PC-9 (cell line): ENCODE data around the gene DUSP22. TPM values are rescaled to one million over a fixed set of nuclear protein-coding genes. Genes with fewer than 3 reads are reported as not detected.

ENCODE experiments used
- BruUV-seq: library from RNA; stranded (reverse); fragments of 400-500 nt; replicated peaks from 2 replicates; lab custom pipeline; 2021; lab: Mats Ljungman, UMichigan
- CTCF ChIA-PET: fragments of 300-600 bp; sonication (Branson Sonifier 250); formaldehyde crosslinking; loops from one replicate; lab custom pipeline; 2022; ENCODE audit warnings: antibody characterized with exemption; lab: Charles Lee
- POLR2A ChIA-PET: fragments of 300-600 bp; sonication (Branson Sonifier 250); formaldehyde crosslinking; loops from one replicate; lab custom pipeline; 2022; ENCODE audit warnings: antibody characterized with exemption; ENCODE audit not compliant: unreplicated experiment; lab: Charles Lee
- DNase-seq, 2 experiments: peaks; one replicate each; pipeline versions ENCODE4 v3.0.0 to v3.0.0-alpha.2; 2015 to 2022; ENCODE audit warnings: mixed read lengths in 1 of 2
- H2AFZ ChIP-seq: fragments of 200-600 bp; sonication (generic); 2 replicates; pipeline ENCODE4 v1.8.1; 2017; ENCODE audit warnings: antibody characterized with exemption
- H3F3A ChIP-seq: fragments of 200-600 bp; sonication (generic); 2 replicates; pipeline ENCODE4 v1.8.1; 2017; ENCODE audit warnings: antibody characterized with exemption, mild to moderate bottlenecking, low read depth; ENCODE audit not compliant: insufficient read depth
- H3K27ac ChIP-seq: fragments of 200-600 bp; sonication (generic); 2 replicates; pipeline ENCODE4 v1.6.1; 2016; ENCODE audit warnings: mixed run types
- H3K27me3 ChIP-seq: fragments of 200-600 bp; sonication (generic); 2 replicates; pipeline ENCODE4 v1.6.1; 2016; ENCODE audit warnings: low read depth, mixed run types; ENCODE audit not compliant: insufficient read depth
- H3K36me3 ChIP-seq: fragments of 200-600 bp; sonication (generic); 2 replicates; pipeline ENCODE4 v1.6.1; 2016; ENCODE audit warnings: low read depth, mixed run types
- H3K4me1 ChIP-seq: fragments of 200-600 bp; sonication (generic); replicated peaks from 2 replicates; pipeline ENCODE4 v1.6.1; 2016; ENCODE audit warnings: mixed run types; ENCODE audit not compliant: insufficient read depth
- H3K4me2 ChIP-seq: fragments of 200-600 bp; sonication (generic); 2 replicates; pipeline ENCODE4 v1.6.1; 2017; ENCODE audit warnings: mixed run types
- H3K4me3 ChIP-seq: fragments of 200-600 bp; sonication (generic); 2 replicates; pipeline ENCODE4 v1.6.1; 2016; ENCODE audit warnings: mixed run types
- H3K79me2 ChIP-seq: fragments of 200-600 bp; sonication (generic); 2 replicates; pipeline ENCODE4 v1.6.1; 2017; ENCODE audit warnings: low read depth, mixed run types
- H3K9me2 ChIP-seq: fragments of 200-600 bp; sonication (generic); 2 replicates; pipeline ENCODE4 v1.8.1; 2017; ENCODE audit warnings: mild to moderate bottlenecking; ENCODE audit not compliant: insufficient read depth
- H3K9me3 ChIP-seq: fragments of 200-600 bp; sonication (generic); 2 replicates; pipeline ENCODE4 v1.8.1; 2016; ENCODE audit warnings: low read depth; ENCODE audit not compliant: insufficient read depth
- H4K20me1 ChIP-seq: fragments of 200-600 bp; sonication (generic); 2 replicates; pipeline ENCODE4 v1.8.1; 2017; ENCODE audit not compliant: insufficient read depth
- CTCF ChIP-seq: fragments of 200-600 bp; sonication (generic); conservative IDR thresholded peaks from 2 replicates; pipeline ENCODE4 v1.6.1; 2017; ENCODE audit warnings: mixed run types, antibody characterized with exemption, mild to moderate bottlenecking, moderate library complexity
- EZH2 ChIP-seq: fragments of 200-600 bp; sonication (generic); IDR thresholded peaks from 2 replicates; pipeline ENCODE4 v1.8.0; 2017; ENCODE audit warnings: antibody characterized with exemption, low read depth
- intact Hi-C: fragments of 100-400 bp; cut with micrococcal nuclease; formaldehyde crosslinking; loops from one replicate; pipeline ENCODE4 v1.10.0; 2022; ENCODE audit not compliant: unreplicated experiment
- total RNA-seq: library from RNA; stranded (reverse); gene quantifications from 2 replicates; pipeline ENCODE4 v1.2.3, GENCODE V29; 2021

Gene DUSP22
- total RNA-seq, 1 experiment from 2014 or later: 25.5 TPM

GRCh38 chr6:392441-393390 is 100.4 kb downstream of the DUSP22 start:
- POLR2A ChIA-PET: no interaction called here
- H2AFZ ChIP-seq: no peak overlapping the region
- peaks cover 45% of the 10 kb centered on the region; the same call in 1 of the 2 replicates for H3K27me3 ChIP-seq
- no peak overlapping the region for H3K27ac ChIP-seq
- intact Hi-C loops: no loop called here
- no peaks in the 10 kb centered on the region for H3K9me2 ChIP-seq
- no peaks in the 10 kb centered on the region for H4K20me1 ChIP-seq
- H3K79me2 ChIP-seq: no peaks in the 10 kb centered on the region
- H3K4me2 ChIP-seq: no peak overlapping the region
- no peak for DNase-seq
- CTCF ChIA-PET: no interaction called here
- H3K36me3 ChIP-seq: no peaks in the 10 kb centered on the region
- H3K4me1 ChIP-seq: no peaks in the 10 kb centered on the region
- H3K9me3 ChIP-seq: no peaks in the 10 kb centered on the region
- H3K4me3 ChIP-seq: no peak overlapping the region
- no TSS peak for BruUV-seq
- no peaks in the 10 kb centered on the region for H3F3A ChIP-seq
- TF ChIP-seq EZH2 (no peak), CTCF (no peak)

- Histone ChIP-seq H4K20me1 (no peaks in the 10 kb centered on the region), H3K27ac (no peak overlapping the region), H2AFZ (no peak overlapping the region), H3K36me3 (no peaks in the 10 kb centered on the region), H3K4me3 (no peak overlapping the region), H3F3A (no peaks in the 10 kb centered on the region), H3K9me2 (no peaks in the 10 kb centered on the region), H3K27me3 (peaks cover 45% of the 10 kb centered on the region), H3K4me1 (no peaks in the 10 kb centered on the region), H3K79me2 (no peaks in the 10 kb centered on the region), H3K9me3 (no peaks in the 10 kb centered on the region), H3K4me2 (no peak overlapping the region)
- no TSS peak for BruUV-seq
- POLR2A ChIA-PET: no interaction called here
- CTCF ChIA-PET: no interaction called here
- TF ChIP-seq CTCF: no peak
- TF ChIP-seq EZH2: no peak
- DNase-seq: no peak
- intact Hi-C loops: no loop called here
These were observed 101.3 kb downstream of the DUSP22 start for GRCh38 chr6:393391-394221.

- Histone ChIP-seq H3K27me3 (peaks cover 44% of the 10 kb centered on the region), H3K27ac (no peak overlapping the region), H3K4me3 (no peak overlapping the region), H3K9me2 (no peaks in the 10 kb centered on the region), H3K36me3 (no peaks in the 10 kb centered on the region), H3K9me3 (no peaks in the 10 kb centered on the region), H3F3A (no peaks in the 10 kb centered on the region), H3K79me2 (no peaks in the 10 kb centered on the region), H3K4me2 (no peak overlapping the region), H3K4me1 (no peaks in the 10 kb centered on the region), H2AFZ (no peak overlapping the region), H4K20me1 (no peaks in the 10 kb centered on the region)
- no TSS peak for BruUV-seq
- DNase-seq: no peak
- intact Hi-C loops: no loop called here
- ChIA-PET CTCF (no interaction called here), POLR2A (no interaction called here)
- TF ChIP-seq EZH2 (no peak), CTCF (no peak)
These were observed 102.5 kb downstream of the DUSP22 start for GRCh38 chr6:394641-395289.
